GM18858 (cell line): ENCODE results near the gene NME2.
A peak's percentile ranks its signal among the peaks of the same experiment; 100 is the strongest.
"Not testable (repeated sequence)": the region's sequence is repeated elsewhere in the genome, so short reads cannot be mapped to it uniquely, and the experiment has no call there.

Experiments
- ATAC-seq: cut with Tn5 transposase; IDR thresholded peaks from one replicate; pipeline ENCODE4 v1.9.1; 2021; ENCODE audit not compliant: unreplicated experiment

Gene NME2

GRCh38 chr17:51166198-51166986, at the start of gene NME2:
Gene NME2 (plus strand): TSS chr17:51166411. CDS start chr17:51166831, 420 bp downstream.
- peak; percentile 72 for ATAC-seq

- ATAC-seq, result no peak
Observed at GRCh38 chr17:51118330-51119195, 47.6 kb upstream of the NME2 start.

- peak; percentile 13 for ATAC-seq
Observed at GRCh38 chr17:51119415-51120356, 46.5 kb upstream of the NME2 start.

DNA sequence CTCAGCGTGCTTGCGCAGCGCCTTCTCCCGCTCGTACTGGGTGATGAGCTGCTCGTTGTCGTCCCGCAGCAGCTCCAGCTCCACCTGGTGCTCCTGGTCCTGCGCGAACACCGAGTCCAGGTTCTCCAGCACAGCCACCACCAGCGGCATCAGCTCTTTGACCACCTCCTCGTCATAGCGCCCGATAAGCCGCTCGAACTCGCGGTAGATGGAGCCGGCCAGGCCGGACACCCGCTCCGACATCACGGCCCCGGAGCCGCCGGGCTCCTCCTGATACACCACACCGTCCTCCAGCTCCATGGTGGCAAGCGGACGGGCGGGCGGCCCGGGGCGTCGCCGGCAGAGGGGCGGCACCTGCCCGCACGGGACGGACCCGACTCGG, 45.9 kb upstream of the NME2 start:
- peak; percentile 10 for ATAC-seq

- peak; percentile 49 for ATAC-seq
Observed at GRCh38 chr17:51120739-51121619, 45.2 kb upstream of the NME2 start, which contains the start of gene SPAG9. Gene SPAG9 (minus strand): TSS chr17:51120868. CDS start chr17:51120656, 212 bp downstream.

GRCh38 chr17:51121620-51122472, 44.4 kb upstream of the NME2 start:
- peak; percentile 30 for ATAC-seq

- ATAC-seq, result not testable (repeated sequence)
Observed at GRCh38 chr17:51122473-51123115, 43.6 kb upstream of the NME2 start.

DNA sequence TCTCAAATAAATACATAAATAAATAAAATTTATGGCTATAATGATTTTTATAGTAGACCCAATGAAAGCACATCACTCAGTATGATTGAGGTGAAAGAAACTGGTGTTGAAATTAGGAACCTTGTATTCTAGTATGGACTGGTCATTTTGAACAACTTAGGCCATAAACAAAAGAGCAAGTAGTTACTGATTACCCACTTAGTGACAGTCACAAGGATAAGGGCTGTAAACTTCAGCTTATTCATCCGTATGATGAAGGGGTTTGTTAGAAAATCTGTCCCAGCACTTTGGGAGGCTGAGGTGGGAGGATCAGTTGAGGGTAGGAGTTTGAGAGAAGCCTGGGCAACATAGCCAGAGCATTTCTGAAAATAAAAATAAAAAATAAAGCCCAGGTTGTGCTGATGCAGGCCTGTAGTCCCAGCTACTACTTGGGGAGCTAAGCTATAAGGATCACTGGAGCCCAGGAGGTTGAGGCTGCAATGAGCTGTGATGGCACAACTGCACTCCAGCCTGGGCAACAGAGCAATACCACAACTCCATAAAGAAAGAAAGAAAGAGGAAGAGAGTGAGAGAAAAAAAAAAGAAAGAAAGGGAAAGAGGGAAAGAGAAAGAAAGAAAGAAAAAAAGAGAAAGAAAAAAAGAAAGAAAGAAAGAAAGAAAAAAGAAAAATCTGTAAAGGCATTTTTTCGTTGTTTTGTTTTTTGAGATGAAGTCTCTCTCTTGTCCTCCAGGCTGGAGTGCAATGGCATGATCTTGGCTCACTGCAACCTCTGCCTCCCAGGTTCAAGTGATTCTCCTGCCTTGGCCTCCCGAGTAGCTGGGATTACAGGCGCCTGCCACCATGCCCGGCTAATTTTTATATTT, 41.3 kb upstream of the NME2 start:
- no peak for ATAC-seq

- ATAC-seq, result no peak
Observed at GRCh38 chr17:51128076-51128475, 38.1 kb upstream of the NME2 start.

- ATAC-seq, result peak; percentile 53
Observed at GRCh38 chr17:51132964-51133319, 33.3 kb upstream of the NME2 start.

- ATAC-seq, result no peak
Observed at GRCh38 chr17:51133365-51133764, 32.8 kb upstream of the NME2 start.

DNA sequence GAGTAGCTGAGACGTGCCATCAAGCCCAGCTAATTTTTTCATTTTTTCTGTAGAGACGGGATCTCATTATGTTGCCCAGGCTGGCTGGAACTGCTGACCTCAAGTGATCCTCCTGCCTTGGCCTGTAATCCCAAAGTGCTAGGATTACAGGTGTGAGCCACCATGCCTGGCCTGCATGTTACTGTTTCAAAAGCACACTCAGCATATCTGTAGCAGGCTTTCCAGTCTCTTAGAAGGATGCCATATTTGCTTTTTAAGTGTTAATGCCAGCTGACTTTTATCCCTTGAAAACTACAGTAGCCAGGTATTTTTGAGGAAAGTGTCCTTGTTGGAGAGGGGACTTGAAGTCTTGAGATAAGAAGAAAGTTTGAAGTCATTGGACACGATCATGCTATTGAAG, 30.3 kb upstream of the NME2 start:
- ATAC-seq, result no peak

DNA sequence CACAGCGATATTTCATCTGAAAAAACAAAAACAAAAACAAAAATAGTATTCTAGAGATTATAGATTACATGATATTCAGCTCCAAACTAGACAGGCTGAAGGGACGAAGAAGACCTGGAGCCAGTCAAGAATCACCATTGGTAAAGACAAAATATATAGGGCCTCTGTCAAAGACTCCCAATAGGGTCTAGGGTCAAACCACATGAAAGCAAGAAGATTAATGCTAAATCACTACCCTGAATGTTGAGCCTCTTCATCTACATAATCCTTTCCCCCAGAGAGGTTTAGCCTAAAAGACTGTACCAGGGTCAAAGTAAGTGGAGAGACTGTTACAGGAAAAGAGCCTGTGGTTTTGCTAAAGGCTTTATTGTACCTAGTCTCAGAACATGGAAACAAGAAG, 23.6 kb upstream of the NME2 start:
- ATAC-seq, result no peak

GRCh38 chr17:51144266-51145022, 21.8 kb upstream of the NME2 start:
- ATAC-seq, result no peak

DNA sequence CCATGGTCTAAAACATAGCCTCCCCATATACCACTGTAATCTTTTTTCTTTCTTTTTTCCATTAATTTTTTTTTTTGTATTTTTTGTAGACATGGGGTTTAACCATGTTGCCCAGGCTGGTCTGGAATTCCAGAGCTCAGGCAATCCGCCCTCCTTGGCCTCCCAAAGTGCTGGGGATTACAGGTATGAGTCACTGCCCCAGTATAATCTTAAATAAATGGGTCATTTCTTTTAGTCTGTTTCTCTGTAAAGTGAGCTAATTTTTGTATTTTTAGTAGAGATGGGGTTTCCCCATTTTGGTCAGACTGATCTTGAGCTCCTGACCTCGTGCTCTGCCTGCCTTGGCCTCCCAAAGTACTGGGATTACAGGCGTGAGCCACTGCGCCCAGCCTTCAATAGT, 18.6 kb upstream of the NME2 start:
- no peak for ATAC-seq

DNA sequence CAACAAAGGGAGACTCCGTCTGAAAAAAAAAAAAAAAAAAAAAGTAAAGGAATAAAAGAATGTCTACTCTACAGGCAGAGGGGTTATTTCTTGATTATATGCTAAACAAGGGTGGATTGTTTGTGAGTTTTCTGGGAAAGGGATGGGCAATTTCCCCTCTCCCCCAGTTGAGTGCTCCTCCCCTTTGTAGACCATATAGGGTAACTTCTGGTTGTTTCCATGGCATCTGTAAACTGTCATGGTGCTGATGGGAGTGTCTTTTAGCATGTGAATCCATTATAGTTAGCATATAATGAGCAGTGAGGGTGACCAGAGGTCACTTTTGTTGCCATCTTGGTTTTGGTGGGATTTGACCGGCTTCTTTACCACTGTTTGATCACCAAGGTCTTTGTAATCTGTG, 17.0 kb upstream of the NME2 start:
- ATAC-seq, result no peak

DNA sequence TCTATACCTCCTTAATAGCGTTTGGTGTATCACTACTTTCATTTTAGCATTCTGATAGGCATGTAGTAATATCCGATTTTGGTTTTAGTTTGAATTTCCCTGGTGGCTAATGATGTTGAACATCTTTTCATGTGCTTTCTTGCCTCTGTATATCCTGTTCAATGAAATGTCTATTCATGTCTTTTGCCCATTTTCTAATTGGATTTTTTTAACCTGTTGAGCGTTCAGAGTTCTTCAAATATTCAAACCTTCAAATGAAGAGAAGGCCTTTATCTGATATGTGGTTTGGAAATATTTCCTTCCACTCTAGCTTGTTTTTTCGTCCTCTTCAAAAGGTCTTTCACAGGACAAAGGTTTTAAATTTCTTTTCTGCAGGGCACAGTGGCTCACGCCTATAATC, 15.3 kb upstream of the NME2 start:
- ATAC-seq, result no peak
